DND-41 (cell line): Measurements from ENCODE around the gene TXNDC17.

Experiments
- EZH2 ChIP-seq: IDR thresholded peaks from 3 replicates; pipeline ENCODE4 v1.6.1; 2012; ENCODE audit warnings: borderline replicate concordance, low read depth, mild to moderate bottlenecking, moderate library complexity, low read length, inconsistent platforms; ENCODE audit not compliant: severe bottlenecking
- TF ChIP-seq, protein P1 (sequence below): IDR thresholded peaks from 2 replicates; pipeline ENCODE4 v1.5.1; 2012; ENCODE audit warnings: borderline replicate concordance, low read length, moderate library complexity, mild to moderate bottlenecking; ENCODE audit not compliant: poor library complexity, severe bottlenecking; ENCODE audit errors: extremely low read depth

- TF ChIP-seq, protein P1, sequence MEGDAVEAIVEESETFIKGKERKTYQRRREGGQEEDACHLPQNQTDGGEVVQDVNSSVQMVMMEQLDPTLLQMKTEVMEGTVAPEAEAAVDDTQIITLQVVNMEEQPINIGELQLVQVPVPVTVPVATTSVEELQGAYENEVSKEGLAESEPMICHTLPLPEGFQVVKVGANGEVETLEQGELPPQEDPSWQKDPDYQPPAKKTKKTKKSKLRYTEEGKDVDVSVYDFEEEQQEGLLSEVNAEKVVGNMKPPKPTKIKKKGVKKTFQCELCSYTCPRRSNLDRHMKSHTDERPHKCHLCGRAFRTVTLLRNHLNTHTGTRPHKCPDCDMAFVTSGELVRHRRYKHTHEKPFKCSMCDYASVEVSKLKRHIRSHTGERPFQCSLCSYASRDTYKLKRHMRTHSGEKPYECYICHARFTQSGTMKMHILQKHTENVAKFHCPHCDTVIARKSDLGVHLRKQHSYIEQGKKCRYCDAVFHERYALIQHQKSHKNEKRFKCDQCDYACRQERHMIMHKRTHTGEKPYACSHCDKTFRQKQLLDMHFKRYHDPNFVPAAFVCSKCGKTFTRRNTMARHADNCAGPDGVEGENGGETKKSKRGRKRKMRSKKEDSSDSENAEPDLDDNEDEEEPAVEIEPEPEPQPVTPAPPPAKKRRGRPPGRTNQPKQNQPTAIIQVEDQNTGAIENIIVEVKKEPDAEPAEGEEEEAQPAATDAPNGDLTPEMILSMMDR: no peak
- no peak for TF ChIP-seq EZH2
These were observed 32.5 kb upstream of the TXNDC17 start for GRCh38 chr17:6608321-6608720.
